Cardiac fibroblast (primary cell): ENCODE measurements around the gene RASSF4.
A peak's percentile ranks its signal among the peaks of the same experiment; 100 is the strongest.

Source experiments
- DNase-seq, 2 donors: peaks; one replicate each; pipeline versions ENCODE4 v3.0.0 to v3.0.0-alpha.2; 2010; ENCODE audit warnings: low read depth in 2 of 2
- H3K4me3 ChIP-seq, 2 donors: replicated peaks in 1 of 2; 1 replicate in 1 of 2; 2 replicates in 1 of 2; pipeline ENCODE4 v1.5.1; 2011; ENCODE audit warnings: low read depth in 2 of 2, low read length in 2 of 2, mild to moderate bottlenecking in 2 of 2, moderate library complexity in 1 of 2
- TF ChIP-seq, protein P1 (sequence below): IDR thresholded peaks from one replicate; pipeline ENCODE4 v1.5.1; 2011; ENCODE audit warnings: low read depth, mild to moderate bottlenecking, low read length, inconsistent platforms

The RASSF4 gene

DNA sequence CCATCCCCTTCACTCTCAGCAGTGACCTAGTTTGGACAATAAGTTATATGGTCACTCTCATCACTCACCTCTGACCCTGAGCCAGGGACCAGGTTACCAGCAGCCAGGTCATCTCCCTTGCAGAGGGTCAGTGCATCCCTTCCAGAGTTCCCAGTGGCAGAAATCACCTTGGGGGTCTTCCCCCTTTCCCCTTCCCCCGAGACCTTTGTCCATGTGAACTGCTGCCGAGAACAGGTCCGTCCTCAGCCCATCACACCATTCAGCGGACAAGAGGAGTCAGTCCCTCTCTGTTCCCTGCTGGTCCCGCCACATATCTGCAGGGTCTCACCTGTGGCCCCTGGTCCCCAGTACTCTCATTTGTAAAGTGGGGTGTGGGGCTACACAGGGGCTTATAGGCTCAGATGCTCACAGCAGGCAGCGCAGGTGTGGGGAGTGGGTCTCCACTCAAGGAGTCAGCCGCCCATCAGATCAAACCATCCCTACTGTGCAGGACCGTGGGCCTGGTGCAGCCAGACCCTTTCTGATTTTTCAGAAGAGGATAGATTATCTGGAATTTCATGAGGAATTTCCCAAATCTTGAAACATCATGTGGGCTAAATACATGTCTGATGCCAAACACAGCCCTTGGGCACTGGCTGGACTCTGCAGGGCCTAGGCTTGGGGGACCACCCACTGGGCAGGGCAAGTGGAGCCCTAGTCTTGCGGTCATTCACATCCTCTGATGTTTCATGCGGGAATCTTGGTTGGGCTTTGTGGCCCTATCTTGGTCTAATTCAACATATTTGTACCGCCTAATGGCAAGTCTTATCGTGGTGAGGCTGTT is 12.5 kb downstream of the RASSF4 start:
- DNase-seq = no peak

DNA sequence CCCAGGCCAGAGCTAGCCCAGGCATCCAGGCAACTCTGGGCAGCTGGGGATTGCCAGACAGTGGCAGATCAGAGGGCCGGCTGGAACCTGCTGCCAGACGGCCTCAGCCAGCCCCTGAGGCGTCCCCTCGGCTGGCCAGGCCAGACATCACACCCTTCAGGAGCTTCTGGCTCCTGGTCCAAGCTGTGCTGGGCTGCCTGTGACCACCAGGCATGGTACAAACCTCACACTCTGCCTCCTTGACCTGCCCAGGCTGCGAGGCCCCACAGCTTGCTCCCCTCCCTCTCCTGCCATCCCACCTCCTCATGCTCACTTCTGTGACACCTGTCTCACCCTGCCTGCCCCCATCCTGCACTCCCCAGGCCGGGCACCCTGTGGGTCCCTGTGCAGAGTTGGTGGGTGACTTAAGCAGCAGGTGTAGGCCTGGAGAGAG is 13.3 kb downstream of the RASSF4 start:
- no peak overlapping the region for H3K4me3 ChIP-seq
- TF ChIP-seq, protein P1, sequence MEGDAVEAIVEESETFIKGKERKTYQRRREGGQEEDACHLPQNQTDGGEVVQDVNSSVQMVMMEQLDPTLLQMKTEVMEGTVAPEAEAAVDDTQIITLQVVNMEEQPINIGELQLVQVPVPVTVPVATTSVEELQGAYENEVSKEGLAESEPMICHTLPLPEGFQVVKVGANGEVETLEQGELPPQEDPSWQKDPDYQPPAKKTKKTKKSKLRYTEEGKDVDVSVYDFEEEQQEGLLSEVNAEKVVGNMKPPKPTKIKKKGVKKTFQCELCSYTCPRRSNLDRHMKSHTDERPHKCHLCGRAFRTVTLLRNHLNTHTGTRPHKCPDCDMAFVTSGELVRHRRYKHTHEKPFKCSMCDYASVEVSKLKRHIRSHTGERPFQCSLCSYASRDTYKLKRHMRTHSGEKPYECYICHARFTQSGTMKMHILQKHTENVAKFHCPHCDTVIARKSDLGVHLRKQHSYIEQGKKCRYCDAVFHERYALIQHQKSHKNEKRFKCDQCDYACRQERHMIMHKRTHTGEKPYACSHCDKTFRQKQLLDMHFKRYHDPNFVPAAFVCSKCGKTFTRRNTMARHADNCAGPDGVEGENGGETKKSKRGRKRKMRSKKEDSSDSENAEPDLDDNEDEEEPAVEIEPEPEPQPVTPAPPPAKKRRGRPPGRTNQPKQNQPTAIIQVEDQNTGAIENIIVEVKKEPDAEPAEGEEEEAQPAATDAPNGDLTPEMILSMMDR = no peak
- peak in 1 of 2 donors; percentile 31 for DNase-seq

More for the DNA sequence above, 12.5 kb downstream of the RASSF4 start:
- H3K4me3 ChIP-seq = no peak overlapping the region
- TF ChIP-seq, protein P1 = no peak

DNA sequence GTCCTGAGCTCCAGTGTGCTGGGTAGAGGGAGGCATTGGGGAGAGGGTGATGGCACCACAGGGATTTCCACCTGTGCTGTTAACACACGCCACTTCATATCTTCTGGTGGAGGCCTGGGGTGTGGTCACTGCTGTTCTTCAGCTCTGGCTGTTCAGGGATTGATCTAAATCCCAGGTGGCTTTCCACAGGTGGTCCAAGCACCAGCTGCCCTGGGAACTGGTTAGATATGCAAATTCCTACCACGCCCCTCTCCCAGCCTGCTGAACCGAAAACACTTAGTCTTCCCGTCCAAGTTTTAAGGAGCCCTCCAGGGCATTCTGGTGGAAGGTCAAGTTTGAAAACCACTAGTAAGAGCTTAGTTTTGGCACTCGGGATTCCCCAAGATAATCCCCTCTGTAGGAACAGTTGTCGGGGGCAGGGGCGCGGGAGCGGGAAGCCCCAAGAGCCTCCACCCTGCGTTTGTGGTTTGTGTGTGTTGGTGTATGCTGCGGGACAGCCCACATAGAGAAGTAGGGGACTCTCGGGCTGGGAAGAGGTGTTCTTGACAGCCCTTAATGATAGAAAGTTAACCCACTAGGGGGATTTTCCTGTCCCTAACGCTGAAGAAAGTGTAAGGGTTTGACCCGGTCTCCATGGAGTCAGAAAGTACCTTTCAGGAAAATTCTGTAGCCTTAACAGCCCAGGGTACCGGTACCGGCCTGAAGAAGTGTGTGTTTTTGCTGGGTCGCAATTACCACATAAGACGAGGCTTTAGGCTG is 13.9 kb downstream of the RASSF4 start:
- peak in 1 of 2 donors; percentile 46 for DNase-seq
- H3K4me3 ChIP-seq = no peak overlapping the region
- TF ChIP-seq, protein P1 = no peak

DNA sequence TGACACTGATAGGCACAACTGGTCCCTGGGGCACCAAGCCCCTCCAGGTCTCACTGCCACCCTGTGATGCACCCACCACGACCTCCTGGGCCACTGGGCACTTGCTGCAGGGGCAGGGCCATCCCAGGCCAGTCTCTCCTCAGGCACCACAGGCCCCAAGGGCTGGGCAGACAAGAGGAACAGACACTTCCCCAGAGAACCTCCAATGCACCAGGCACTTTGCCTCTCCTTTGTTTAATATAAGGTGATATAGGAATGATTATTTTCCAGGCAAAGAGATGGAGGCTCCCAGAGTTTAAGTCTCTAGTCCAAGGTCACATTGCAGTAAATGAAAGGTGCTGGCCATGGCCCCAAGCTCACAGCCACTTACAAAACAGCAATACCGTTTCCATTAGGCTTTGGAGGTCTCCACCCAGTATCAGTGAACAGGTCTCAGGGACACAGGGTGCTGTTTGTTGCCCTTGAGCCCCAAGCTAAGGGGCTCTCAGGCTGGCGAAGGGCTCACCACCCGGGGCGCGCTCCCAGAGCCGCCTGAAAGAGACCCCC is 14.6 kb downstream of the RASSF4 start:
- DNase-seq = peak in 1 of 2 donors; percentile 31
- peak overlapping the region; percentile 15 to 39 for H3K4me3 ChIP-seq
- TF ChIP-seq, protein P1 = no peak

DNA sequence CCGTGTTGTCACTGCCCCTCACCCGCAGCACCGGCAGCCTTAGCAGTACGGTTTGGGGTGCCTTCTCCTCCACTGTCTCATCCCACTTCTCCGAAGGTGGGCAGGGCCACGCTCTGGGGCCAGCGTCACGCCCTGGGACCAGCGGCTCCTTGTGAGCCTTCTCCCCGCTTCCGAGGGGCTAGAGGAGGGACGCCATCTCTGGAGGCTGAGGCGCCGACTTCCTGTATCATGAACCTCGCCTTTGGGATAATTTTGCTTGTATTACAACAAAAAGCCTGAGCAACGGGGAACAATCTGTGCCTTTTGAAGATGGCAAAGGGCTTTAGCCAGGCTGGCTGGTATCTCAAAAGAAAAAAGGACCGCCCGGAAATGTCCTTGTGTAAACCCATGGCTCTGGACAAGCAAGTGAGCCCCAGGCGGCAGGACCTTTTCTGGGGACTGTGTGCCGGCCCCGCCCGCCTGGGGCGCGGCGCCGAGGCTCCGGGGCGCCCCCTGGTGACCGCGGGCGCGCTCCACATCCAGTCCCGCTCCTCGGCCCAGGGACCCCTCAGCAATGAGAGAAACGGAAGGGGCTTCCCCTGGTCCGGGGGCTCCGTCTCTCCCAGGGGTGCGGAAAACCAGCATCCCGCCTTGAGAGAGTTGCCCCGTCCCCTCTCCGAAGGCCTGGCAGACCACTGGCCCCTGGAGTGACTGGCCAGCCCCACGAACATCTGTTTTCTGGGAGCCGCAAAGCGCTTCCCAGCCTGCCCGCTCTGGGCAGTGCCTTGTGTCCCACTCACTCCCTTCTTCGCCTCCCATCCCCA is 15.2 kb downstream of the RASSF4 start:
- TF ChIP-seq, protein P1 = peak; percentile 61
- DNase-seq = peak; percentile 65 to 83
- peak overlapping the region; percentile 28 to 42 for H3K4me3 ChIP-seq
